GM20431 (cell line): ENCODE measurements around the gene ZNRD2.
"Not testable (repeated sequence)": the region's sequence is repeated elsewhere in the genome, so short reads cannot be mapped to it uniquely, and the experiment has no call there.

Experiments used
- in situ Hi-C: fragments of 300-500 bp; cut with MseI, MboI; formaldehyde crosslinking; loops from one replicate; pipeline ENCODE4 v1.15.0; 2020; ENCODE audit warnings: low sequenced_read_pairs; ENCODE audit not compliant: unreplicated experiment

ZNRD2 gene

GRCh38 chr11:65554057-65554818 lies 16.0 kb upstream of the ZNRD2 start:
- in situ Hi-C loops: no loop called here

GRCh38 chr11:65554842-65555430 lies 15.3 kb upstream of the ZNRD2 start:
- in situ Hi-C loops: no loop called here

- in situ Hi-C loops: no loop called here
These were observed 14.5 kb upstream of the ZNRD2 start for GRCh38 chr11:65555693-65556231.

- in situ Hi-C loops: no loop called here
These were observed 13.6 kb upstream of the ZNRD2 start for GRCh38 chr11:65556470-65557279.

- in situ Hi-C loops: no loop called here
These were observed 12.8 kb upstream of the ZNRD2 start for GRCh38 chr11:65557280-65558001.

- in situ Hi-C loops: no loop called here
These were observed 12.0 kb upstream of the ZNRD2 start, which contains the start of gene LTBP3 for GRCh38 chr11:65558002-65558929. TSS of gene LTBP3 (minus strand) at chr11:65558359. CDS start at chr11:65557959, 400 bp downstream.

GRCh38 chr11:65558930-65559509 lies 11.3 kb upstream of the ZNRD2 start:
- in situ Hi-C loops: no loop called here

GRCh38 chr11:65559535-65559934 lies 10.7 kb upstream of the ZNRD2 start:
- in situ Hi-C loops: no loop called here

- in situ Hi-C loops: no loop called here
These were observed 10.2 kb upstream of the ZNRD2 start for GRCh38 chr11:65559951-65560537.

- in situ Hi-C loops: no loop called here
These were observed 9.5 kb upstream of the ZNRD2 start for GRCh38 chr11:65560555-65561418.

GRCh38 chr11:65562020-65562419 lies 8.3 kb upstream of the ZNRD2 start:
- in situ Hi-C loops: no loop called here

- in situ Hi-C loops: no loop called here
These were observed 7.5 kb upstream of the ZNRD2 start for GRCh38 chr11:65562788-65563187.

- in situ Hi-C loops: no loop called here
These were observed 6.7 kb upstream of the ZNRD2 start for GRCh38 chr11:65563601-65564000.

GRCh38 chr11:65564879-65565559 lies 5.3 kb upstream of the ZNRD2 start:
- in situ Hi-C loops: not testable (repeated sequence)

GRCh38 chr11:65565624-65566453 lies 4.4 kb upstream of the ZNRD2 start:
- in situ Hi-C loops: no loop called here
